Kidney (tissue), 14 donors: ENCODE results near the gene PRR5L. TPM values are rescaled to one million over a fixed set of nuclear protein-coding genes. Genes with fewer than 3 reads are reported as not detected.
"Not testable (repeated sequence)": the region's sequence is repeated elsewhere in the genome, so short reads cannot be mapped to it uniquely, and the experiment has no call there.

Experiments
- DNase-seq, 5 donors: peaks; one replicate each; pipeline ENCODE4 v3.0.0-alpha.2; 2013 to 2020
- FAIRE-seq: peaks from 2 replicates; lab custom pipeline; 2012; peaks lifted over from hg19 to GRCh38; lab: Jason Lieb, UNC
- H3K27ac ChIP-seq, 2 donors: one replicate each; pipeline ENCODE4 v1.7.0; 2013; ENCODE audit warnings: low read depth in 2 of 2, low read length in 2 of 2, inconsistent platforms in 1 of 2
- H3K27me3 ChIP-seq: one replicate; pipeline ENCODE4 v1.7.1; 2013; ENCODE audit warnings: low read length, inconsistent platforms; ENCODE audit not compliant: control insufficient read depth, insufficient read depth
- H3K36me3 ChIP-seq, 3 donors: one replicate each; pipeline versions ENCODE4 v1.7.0 to v1.7.1; 2013; ENCODE audit warnings: low read length in 3 of 3, control low read depth in 1 of 3, inconsistent platforms in 1 of 3; ENCODE audit not compliant: insufficient read depth in 3 of 3, control insufficient read depth in 2 of 3
- H3K4me1 ChIP-seq, 3 donors: one replicate each; pipeline versions ENCODE4 v1.7.0 to v1.7.1; 2013; ENCODE audit warnings: low read length in 3 of 3, inconsistent platforms in 1 of 3, low read depth in 1 of 3; ENCODE audit not compliant: control insufficient read depth in 2 of 3, insufficient read depth in 2 of 3
- H3K4me3 ChIP-seq, 3 donors: one replicate each; pipeline versions ENCODE4 v1.7.0 to v1.8.1; 2013; ENCODE audit warnings: low read length in 3 of 3, control low read depth in 1 of 3, inconsistent platforms in 1 of 3
- H3K9ac ChIP-seq, 3 donors: one replicate each; pipeline versions ENCODE4 v1.7.0 to v1.7.1; 2013; ENCODE audit warnings: low read length in 3 of 3, control low read depth in 1 of 3, inconsistent platforms in 1 of 3
- H3K9me3 ChIP-seq, 3 donors: one replicate each; pipeline versions ENCODE4 v1.7.0 to v1.7.1; 2013; ENCODE audit warnings: low read length in 3 of 3, control low read depth in 1 of 3, inconsistent platforms in 1 of 3; ENCODE audit not compliant: control insufficient read depth in 2 of 3, insufficient read depth in 1 of 3
- CTCF ChIP-seq: IDR thresholded peaks from 3 replicates; pipeline ENCODE4 v1.5.1; 2012; ENCODE audit warnings: mild to moderate bottlenecking, moderate library complexity, borderline replicate concordance; ENCODE audit not compliant: insufficient read depth; ENCODE audit errors: extremely low read depth
- intact Hi-C: fragments of 100-400 bp; cut with DNase I; formaldehyde crosslinking; loops from one replicate; pipeline ENCODE4 v1.11.1; 2022
- polyA plus RNA-seq: library from polyadenylated mRNA; stranded (reverse); fragments of 350-450 nt; fragmentation: Illumina TruSeq; extraction: RNeasy Lipid Tissue Mini Kit (QIAGEN cat#74804); gene quantifications from one replicate; pipeline ENCODE4 v1.2.3, GENCODE V29; 2014; ENCODE audit warnings: low read depth, low replicate concordance; ENCODE audit not compliant: insufficient read depth
- total RNA-seq: library from RNA; stranded (reverse); fragmentation: NEBNext Ultra II Directional; extraction: Animal tissue kit (Norgen Biotek cat#: 25700); gene quantifications from one replicate; pipeline ENCODE4 v1.2.1, GENCODE V29; 2021
- donor health status: control.
- donor health status: control.
- donor health status: control.
- donor health status: control.
- donor health status: control.
- donor health status: DM: yes; HTN: yes; CAD: no.
- donor health status: Normal renal cell carcinoma (clear cell type).

PRR5L gene
- total and polyA plus RNA-seq, 2 donors from 2014 or later, result 6.3 to 17.5 TPM

DNA sequence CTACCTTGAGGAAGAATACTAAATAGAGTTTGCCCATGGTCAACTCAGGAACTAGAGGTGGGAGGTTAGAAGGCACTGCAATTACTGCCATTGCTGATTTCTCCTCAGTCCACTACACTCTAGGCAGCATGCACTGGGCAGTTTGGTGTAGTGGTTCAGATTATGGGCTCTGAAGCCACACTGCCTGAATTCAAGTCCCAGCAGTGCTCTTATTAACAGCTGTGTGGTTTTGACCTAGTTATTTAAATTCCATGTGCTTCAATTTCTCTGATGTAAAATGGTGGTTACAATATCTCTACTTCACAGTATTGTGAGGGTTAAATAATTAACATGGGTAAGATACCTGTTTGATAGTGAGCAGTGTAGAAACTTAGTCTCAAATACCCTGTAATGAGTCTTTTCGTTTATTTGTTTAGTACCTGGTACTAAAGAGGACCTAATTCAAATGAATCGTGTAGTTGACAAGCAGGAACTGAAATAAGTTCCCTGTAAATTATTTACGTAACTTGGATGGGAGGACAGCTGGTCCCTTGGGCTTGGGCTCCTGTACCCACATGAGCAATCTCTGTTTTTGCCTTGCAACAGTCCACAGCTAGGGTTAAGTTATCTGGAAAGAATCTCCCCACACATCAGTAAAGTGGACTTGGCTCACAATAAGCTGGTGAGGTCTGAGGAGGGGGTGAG is 17.8 kb downstream of the PRR5L start:
- H3K27ac ChIP-seq, result no peak overlapping the region
- H3K36me3 ChIP-seq, result no peaks in the 10 kb centered on the region
- no peaks in the 10 kb centered on the region for H3K9me3 ChIP-seq
- intact Hi-C loops, result no loop called here
- no peak for FAIRE-seq
- DNase-seq, result no peak
- TF ChIP-seq CTCF, result no peak
- H3K4me1 ChIP-seq, result peaks cover 0 to 10% (median 0%) of the 10 kb centered on the region in 3 donors
- no peak overlapping the region for H3K4me3 ChIP-seq
- H3K27me3 ChIP-seq, result no peaks in the 10 kb centered on the region
- no peak overlapping the region for H3K9ac ChIP-seq

DNA sequence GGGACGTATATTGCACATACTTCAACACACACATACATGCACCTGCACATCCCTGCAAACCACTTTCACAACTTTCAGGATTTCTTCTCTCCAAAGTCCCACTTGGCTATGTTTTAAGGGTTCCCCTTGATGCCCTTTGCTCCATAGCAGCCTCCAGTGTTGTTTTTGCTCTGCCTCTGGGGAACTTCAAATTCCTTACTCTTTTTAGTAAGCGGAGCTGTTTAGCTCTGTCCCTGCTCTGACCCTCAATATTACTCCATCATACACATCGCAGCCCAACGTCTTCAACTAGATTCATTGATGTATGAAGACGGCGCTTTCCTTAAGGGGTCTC is 18.3 kb downstream of the PRR5L start:
- H3K9ac ChIP-seq, result no peak overlapping the region
- H3K27ac ChIP-seq, result no peak overlapping the region
- H3K27me3 ChIP-seq, result no peaks in the 10 kb centered on the region
- FAIRE-seq, result no peak
- no peaks in the 10 kb centered on the region for H3K36me3 ChIP-seq
- intact Hi-C loops, result no loop called here
- no peaks in the 10 kb centered on the region for H3K9me3 ChIP-seq
- H3K4me3 ChIP-seq, result no peak overlapping the region
- H3K4me1 ChIP-seq, result peaks cover 0 to 10% (median 0%) of the 10 kb centered on the region in 3 donors
- TF ChIP-seq CTCF, result no peak
- DNase-seq, result no peak

- TF ChIP-seq CTCF, result no peak
- intact Hi-C loops, result no loop called here
- no peak for FAIRE-seq
These were observed 20.0 kb downstream of the PRR5L start for GRCh38 chr11:36316049-36316448.

DNA sequence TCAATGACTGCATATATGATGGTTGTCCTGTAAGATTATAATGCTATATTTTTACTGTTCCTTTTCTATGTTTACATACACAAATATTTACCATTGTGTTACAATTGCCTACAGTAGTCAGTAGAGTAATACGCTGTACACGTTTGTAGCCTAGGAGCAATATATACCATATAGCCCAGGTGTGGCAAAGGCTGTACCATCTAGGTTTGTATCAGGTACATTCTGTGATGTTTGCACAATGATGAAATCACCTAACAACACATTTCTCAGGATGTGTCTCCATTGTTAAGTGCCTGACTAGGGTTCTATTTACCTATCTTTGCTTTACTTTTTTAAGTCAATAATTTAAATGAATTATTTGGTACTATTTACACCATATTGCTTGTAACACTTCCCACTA is 21.9 kb downstream of the PRR5L start:
- Histone ChIP-seq H3K4me1 (peaks cover 0 to 10% (median 0%) of the 10 kb centered on the region in 3 donors), H3K36me3 (no peaks in the 10 kb centered on the region), H3K9me3 (no peaks in the 10 kb centered on the region), H3K4me3 (no peak overlapping the region), H3K9ac (no peak overlapping the region), H3K27ac (no peak overlapping the region), H3K27me3 (no peaks in the 10 kb centered on the region)
- FAIRE-seq (no peak), DNase-seq (no peak)
- no peak for TF ChIP-seq CTCF
- intact Hi-C loops, result no loop called here

More at GRCh38 chr11:36316049-36316448, 20.0 kb downstream of the PRR5L start:
- H3K4me1 ChIP-seq, result peaks cover 0 to 10% (median 0%) of the 10 kb centered on the region in 3 donors
- no peak overlapping the region for H3K9ac ChIP-seq
- DNase-seq, result no peak
- H3K27ac ChIP-seq, result no peak overlapping the region
- no peaks in the 10 kb centered on the region for H3K36me3 ChIP-seq
- H3K27me3 ChIP-seq, result no peaks in the 10 kb centered on the region
- no peaks in the 10 kb centered on the region for H3K9me3 ChIP-seq
- H3K4me3 ChIP-seq, result no peak overlapping the region

DNA sequence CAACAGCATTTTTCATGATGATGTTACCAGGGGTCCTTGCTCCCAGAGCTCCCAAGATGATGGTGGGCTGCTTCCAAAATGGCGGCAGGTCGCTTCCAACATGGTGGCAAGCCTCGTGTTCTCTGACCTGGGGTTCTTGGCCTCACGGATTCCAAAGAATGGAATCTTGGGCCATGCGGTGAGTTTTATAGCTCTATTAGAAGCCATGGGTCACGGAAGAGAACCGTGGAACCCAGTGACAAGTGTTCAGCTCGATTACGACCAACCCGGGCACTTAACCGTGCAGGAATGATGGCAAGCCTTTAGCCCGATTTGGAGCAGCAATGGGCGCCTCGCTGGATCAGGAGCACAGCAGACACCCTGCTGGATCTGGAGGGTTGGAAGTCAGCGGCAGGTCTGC is 28.9 kb downstream of the PRR5L start:
- FAIRE-seq, H3K9ac ChIP-seq, H3K9me3 ChIP-seq, H3K27me3 ChIP-seq, H3K4me3 ChIP-seq, DNase-seq, intact Hi-C loops, H3K36me3 ChIP-seq, H3K4me1 ChIP-seq, H3K27ac ChIP-seq: not testable (repeated sequence)
